HepG2 (cell line): Measurements from ENCODE around the gene TEX14. TPM values are rescaled to one million over a fixed set of nuclear protein-coding genes. Genes with fewer than 3 reads are reported as not detected.

Source experiments
- ATAC-seq: fragments of 200-7000 bp; cut with Tn5 transposase; 3 replicates; pipeline ENCODE4 v1.9.1; 2020; ENCODE audit warnings: mild to moderate bottlenecking, moderate library complexity
- BruUV-seq: library from RNA; stranded (reverse); fragments of 400-500 nt; replicated peaks from 2 replicates; lab custom pipeline; 2021; lab: Mats Ljungman, UMichigan
- CTCF ChIA-PET: fragments of 300-600 bp; formaldehyde crosslinking; extraction: SDS; loops from one replicate; lab custom pipeline; 2021; ENCODE audit warnings: low total read pairs, inconsistent platforms, low intra/inter-chr PET ratio; lab: Yijun Ruan, JAX
- POLR2A ChIA-PET: fragments of 350-600 bp; sonication (Branson Sonifier 250); formaldehyde crosslinking; loops from one replicate; lab custom pipeline; 2020; ENCODE audit warnings: antibody characterized with exemption, inconsistent platforms; lab: Yijun Ruan, JAX
- DNase-seq: peaks from one replicate; pipeline ENCODE4 v3.0.0-alpha.2; 2015; ENCODE audit warnings: low spot score
- FAIRE-seq: peaks from 3 replicates; lab custom pipeline; 2011; peaks lifted over from hg19 to GRCh38; lab: Jason Lieb, UNC
- H2AFZ ChIP-seq: one replicate; pipeline ENCODE4 v1.6.1; 2011; ENCODE audit warnings: low read length, inconsistent platforms
- H3K27ac ChIP-seq: fragments of 300-600 bp; 3 replicates; pipeline ENCODE4 v1.8.0; 2011; ENCODE audit warnings: mixed run types, mild to moderate bottlenecking, mixed read lengths, low read length, inconsistent platforms; ENCODE audit not compliant: insufficient read depth; ENCODE audit errors: extremely low read length
- H3K27me3 ChIP-seq, 2 experiments: fragments of 200-600 bp in 1 of 2; 2 replicates in 1 of 2; 3 replicates in 1 of 2; pipeline versions ENCODE4 v1.6.0 to v1.8.0; 2011; ENCODE audit warnings: low read length in 2 of 2, mild to moderate bottlenecking in 2 of 2, moderate library complexity in 2 of 2, inconsistent platforms in 1 of 2; ENCODE audit not compliant: insufficient read depth in 2 of 2, control insufficient read depth in 1 of 2
- H3K36me3 ChIP-seq, 2 experiments: fragments of 200-600 bp in 1 of 2; replicated peaks in 1 of 2; 2 replicates in 1 of 2; 3 replicates in 1 of 2; pipeline versions ENCODE4 v1.5.1 to v1.8.0; 2011; ENCODE audit warnings: low read length in 2 of 2, inconsistent platforms in 1 of 2; ENCODE audit not compliant: insufficient read depth in 2 of 2, control insufficient read depth in 1 of 2
- H3K4me1 ChIP-seq: 2 replicates; pipeline ENCODE4 v1.5.1; 2012; ENCODE audit warnings: low read length, inconsistent platforms; ENCODE audit not compliant: insufficient read depth
- H3K4me2 ChIP-seq: 2 replicates; pipeline ENCODE4 v1.6.0; 2011; ENCODE audit warnings: low read depth, low read length, inconsistent platforms
- H3K4me3 ChIP-seq, 3 experiments: fragments of 200-600 bp in 1 of 3; sonication (generic), shearing (Covaris generic) in 1 of 3; replicated peaks in 1 of 3; 2 replicates each; pipeline ENCODE4 v1.5.1; 2011 to 2016; ENCODE audit warnings: low read length in 3 of 3, inconsistent platforms in 2 of 3, low read depth in 2 of 3, mild to moderate bottlenecking in 2 of 3, control low read depth in 1 of 3, mixed read lengths in 1 of 3; ENCODE audit not compliant: insufficient read depth in 1 of 3
- H3K79me2 ChIP-seq: one replicate; pipeline ENCODE4 v1.6.1; 2011; ENCODE audit warnings: low read length, inconsistent platforms; ENCODE audit not compliant: insufficient read depth
- H3K9ac ChIP-seq: 2 replicates; pipeline ENCODE4 v1.6.0; 2011; ENCODE audit warnings: mild to moderate bottlenecking, low read depth, low read length, inconsistent platforms; ENCODE audit not compliant: insufficient read depth
- H3K9me3 ChIP-seq: 2 replicates; pipeline ENCODE4 v1.5.1; 2012; ENCODE audit warnings: mild to moderate bottlenecking, low read length
- H4K20me1 ChIP-seq: 2 replicates; pipeline ENCODE4 v1.6.0; 2011; ENCODE audit warnings: inconsistent platforms, mild to moderate bottlenecking, low read length, moderate library complexity; ENCODE audit not compliant: insufficient read depth
- CEBPG ChIP-seq: IDR thresholded peaks from 2 replicates; pipeline ENCODE4 v1.6.1; 2016
- KDM5B ChIP-seq: sonication (generic); formaldehyde crosslinking; IDR thresholded peaks from 2 replicates; pipeline ENCODE4 v1.4.0; 2020; ENCODE audit warnings: missing genetic modification reagents, mild to moderate bottlenecking, borderline replicate concordance
- KMT2A ChIP-seq: sonication (generic); formaldehyde crosslinking; IDR thresholded peaks from 2 replicates; pipeline ENCODE4 v1.4.0; 2020; ENCODE audit warnings: missing genetic modification reagents
- NR0B2 ChIP-seq: sonication (generic); formaldehyde crosslinking; IDR thresholded peaks from 2 replicates; pipeline ENCODE4 v1.4.0; 2020; ENCODE audit warnings: mild to moderate bottlenecking, missing genetic modification reagents
- SALL2 ChIP-seq: sonication (generic); formaldehyde crosslinking; IDR thresholded peaks from 2 replicates; pipeline ENCODE4 v1.8.1; 2023; ENCODE audit warnings: mild to moderate bottlenecking, missing genetic modification reagents, inconsistent platforms
- ZNF350 ChIP-seq: sonication (generic); formaldehyde crosslinking; IDR thresholded peaks from 2 replicates; pipeline ENCODE4 v1.4.0; 2020; ENCODE audit warnings: mild to moderate bottlenecking, low read depth, missing genetic modification reagents, borderline replicate concordance
- ZNF607 ChIP-seq: sonication (generic); formaldehyde crosslinking; IDR thresholded peaks from 2 replicates; pipeline ENCODE4 v1.5.1; 2020; ENCODE audit warnings: missing genetic modification reagents, mild to moderate bottlenecking, borderline replicate concordance
- WGBS: methylation state at CpG from one replicate; pipeline ENCODE4 v1.1.6; 2017; ENCODE audit warnings: low lambda C conversion rate; 5-methylcytosine and 5-hydroxymethylcytosine counted together
- in situ Hi-C: cut with HindIII; loops from 2 replicates; pipeline ENCODE4 v1.10.0; 2017; ENCODE audit warnings: low pct_unique_long_range_greater_than_20kb; ENCODE audit not compliant: extremely low pct_ligation_motif_present
- intact Hi-C: fragments of 100-400 bp; cut with micrococcal nuclease; formaldehyde crosslinking; loops from one replicate; pipeline ENCODE4 v1.10.0; 2022; ENCODE audit not compliant: unreplicated experiment
- polyA plus RNA-seq, 8 experiments: library from polyadenylated mRNA; depleted of rRNA in 3 of 8; stranded (reverse) in 7 of 8; unstranded in 1 of 8; fragments of >200 nt; fragmentation: Illumina TruSeq in 4 of 8; extraction: Trizol in 4 of 8; gene quantifications; 2 replicates each; pipeline versions ENCODE4 v1.2.1 to v1.2.3, GENCODE V29; 2011 to 2016; ENCODE audit warnings: low read depth in 4 of 8, missing spikeins in 1 of 8, mixed read lengths in 1 of 8; ENCODE audit not compliant: insufficient read depth in 1 of 8
- total RNA-seq, 5 experiments: library from RNA; depleted of rRNA; stranded (reverse); fragments of >200 nt; fragmentation: Illumina TruSeq; extraction: Trizol; gene quantifications; 2 replicates each; pipeline ENCODE4 v1.2.3, GENCODE V29; 2016; ENCODE audit warnings: low read depth in 1 of 5
- TF ChIP-seq, protein P1 (sequence below): sonication (generic); formaldehyde crosslinking; IDR thresholded peaks from 2 replicates; pipeline ENCODE4 v1.4.0; 2020; ENCODE audit warnings: mild to moderate bottlenecking, missing genetic modification reagents, borderline replicate concordance

TEX14 gene
- total and polyA plus RNA-seq, 2 of the 13 experiments (the other 11 are each of a cell fraction or from before 2014, with no cell fraction given): 0.04 to 0.07 TPM

DNA sequence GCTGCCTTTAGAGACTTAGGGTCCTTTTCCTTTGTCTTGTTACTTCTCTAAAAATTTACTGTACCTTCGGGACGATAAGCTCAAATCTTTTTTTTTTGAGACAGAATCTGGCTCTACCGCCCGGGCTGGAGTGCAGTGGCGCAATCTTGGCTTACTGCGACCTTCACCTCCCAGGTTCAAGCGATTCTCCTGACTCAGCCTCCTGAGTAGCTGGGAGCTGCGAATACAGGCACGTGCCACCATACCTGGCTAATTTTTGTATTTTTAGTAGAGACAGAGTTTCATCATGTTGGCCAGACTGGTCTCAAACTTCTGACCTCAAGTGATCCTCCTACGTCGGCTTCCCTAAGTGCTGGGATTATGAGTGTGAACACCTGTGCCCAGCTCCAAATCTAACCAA, 7.9 kb upstream of the TEX14 start:
- POLR2A ChIA-PET: interaction anchor here (0.7 to 1.1 kb wide), 2 partner anchors 36 to 41 kb away, joined by 3 read pairs; no protein-coding TSS in a partner anchor
- H3K4me3 ChIP-seq: no peak overlapping the region
- no peaks in the 10 kb centered on the region for H4K20me1 ChIP-seq
- WGBS: 93% methylated on average over 11 of the region's 11 CpGs
- no peaks in the 10 kb centered on the region for H3K79me2 ChIP-seq
- H3K27me3 ChIP-seq: no peaks in the 10 kb centered on the region
- ATAC-seq: no peak
- FAIRE-seq: no peak
- TF ChIP-seq NR0B2: no peak
- no peak for TF ChIP-seq KMT2A (CRISPR knock-in tag)
- TF ChIP-seq CEBPG (CRISPR knock-in tag): 0 out of 2 replicates have a peak, but pooled peaks have one; percentile 9
- no peak for TF ChIP-seq ZNF607 (CRISPR knock-in tag)
- TF ChIP-seq, protein P1, sequence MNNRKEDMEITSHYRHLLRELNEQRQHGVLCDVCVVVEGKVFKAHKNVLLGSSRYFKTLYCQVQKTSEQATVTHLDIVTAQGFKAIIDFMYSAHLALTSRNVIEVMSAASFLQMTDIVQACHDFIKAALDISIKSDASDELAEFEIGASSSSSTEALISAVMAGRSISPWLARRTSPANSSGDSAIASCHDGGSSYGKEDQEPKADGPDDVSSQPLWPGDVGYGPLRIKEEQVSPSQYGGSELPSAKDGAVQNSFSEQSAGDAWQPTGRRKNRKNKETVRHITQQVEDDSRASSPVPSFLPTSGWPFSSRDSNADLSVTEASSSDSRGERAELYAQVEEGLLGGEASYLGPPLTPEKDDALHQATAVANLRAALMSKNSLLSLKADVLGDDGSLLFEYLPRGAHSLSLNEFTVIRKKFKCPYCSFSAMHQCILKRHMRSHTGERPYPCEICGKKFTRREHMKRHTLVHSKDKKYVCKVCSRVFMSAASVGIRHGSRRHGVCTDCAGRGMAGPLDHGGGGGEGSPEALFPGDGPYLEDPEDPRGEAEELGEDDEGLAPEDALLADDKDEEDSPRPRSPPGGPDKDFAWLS: no peak
- TF ChIP-seq ZNF350: no peak
- TF ChIP-seq, all 625 proteins: peak for 1
- in situ Hi-C loops: no loop called here
- Histone ChIP-seq H2AFZ (no peak overlapping the region), H3K9ac (no peak overlapping the region), H3K27ac (no peak overlapping the region), H3K4me1 (0 out of 2 replicates have a peak, but pooled peaks cover 2% of the 10 kb centered on the region), H3K36me3 (peaks cover 1 to 3% of the 10 kb centered on the region in 2 experiments; a peak in 4 of 5 replicates), H3K4me2 (no peak overlapping the region), H3K9me3 (no peaks in the 10 kb centered on the region)
- intact Hi-C loops: no loop called here
- no peak for DNase-seq
- BruUV-seq: no TSS peak
- CTCF ChIA-PET: no interaction called here

DNA sequence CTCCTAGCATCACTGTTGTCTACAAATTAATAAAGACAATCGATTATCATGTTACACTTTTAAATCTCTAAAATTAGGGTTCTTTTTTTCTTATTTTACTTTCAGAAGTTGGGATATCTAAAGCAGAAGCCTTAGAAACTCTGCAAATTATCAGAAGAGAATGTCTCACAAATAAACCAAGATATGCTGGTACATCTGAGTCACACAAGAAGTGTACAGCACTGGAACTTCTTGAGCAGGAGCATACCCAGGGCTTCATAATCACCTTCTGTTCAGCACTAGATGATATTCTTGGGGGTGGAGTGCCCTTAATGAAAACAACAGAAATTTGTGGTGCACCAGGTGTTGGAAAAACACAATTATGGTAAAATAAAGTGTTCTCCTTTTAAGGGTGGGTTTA, 3.0 kb upstream of the TEX14 start:
- 85% methylated on average over 1 of the region's 1 CpG for WGBS
- Histone ChIP-seq H3K4me1 (peaks cover 26% of the 10 kb centered on the region), H3K27ac (no peak overlapping the region), H4K20me1 (no peaks in the 10 kb centered on the region), H3K27me3 (no peaks in the 10 kb centered on the region; a peak in 1 of 5 replicates), H3K9me3 (no peaks in the 10 kb centered on the region), H3K9ac (no peak overlapping the region), H2AFZ (no peak overlapping the region), H3K4me2 (no peak overlapping the region), H3K79me2 (peaks cover 19% of the 10 kb centered on the region), H3K36me3 (peaks cover 0 to 3% of the 10 kb centered on the region in 2 experiments; a peak in 1 of 5 replicates), H3K4me3 (no peak overlapping the region)
- ATAC-seq (no peak), DNase-seq (no peak), FAIRE-seq (no peak)
- intact Hi-C loops: loop anchor here (5.0 kb wide), 1 partner anchor 178 kb away; no protein-coding TSS in a partner anchor
- no TSS peak for BruUV-seq
- no peak for TF ChIP-seq SALL2 (CRISPR knock-in tag)
- no peak for TF ChIP-seq KDM5B (CRISPR knock-in tag)
- POLR2A ChIA-PET: no interaction called here
- in situ Hi-C loops: no loop called here
- CTCF ChIA-PET: no interaction called here
